IPS-20b (cell line): ENCODE measurements around the gene ACSS1.

Source experiments
- H3K27ac ChIP-seq: one replicate; pipeline ENCODE4 v1.5.1; 2013; ENCODE audit warnings: low read length
- H3K27me3 ChIP-seq: 2 replicates; pipeline ENCODE4 v1.6.1; 2013; ENCODE audit warnings: mild to moderate bottlenecking, low read length, inconsistent platforms; ENCODE audit not compliant: insufficient read depth
- H3K36me3 ChIP-seq: 2 replicates; pipeline ENCODE4 v1.6.1; 2013; ENCODE audit warnings: low read depth, mild to moderate bottlenecking, inconsistent platforms, low read length, moderate library complexity; ENCODE audit not compliant: insufficient read depth
- H3K4me1 ChIP-seq: 2 replicates; pipeline ENCODE4 v1.6.1; 2013; ENCODE audit warnings: mild to moderate bottlenecking, control low read depth, inconsistent platforms, low read length, moderate library complexity; ENCODE audit not compliant: insufficient read depth
- H3K4me3 ChIP-seq: 2 replicates; pipeline ENCODE4 v1.5.1; 2013; ENCODE audit warnings: mild to moderate bottlenecking, low read length, inconsistent platforms
- H3K9ac ChIP-seq: 2 replicates; pipeline ENCODE4 v1.6.1; 2013; ENCODE audit warnings: low read depth, mild to moderate bottlenecking, inconsistent platforms, low read length, moderate library complexity
- H3K9me3 ChIP-seq: 2 replicates; pipeline ENCODE4 v1.6.1; 2013; ENCODE audit warnings: mild to moderate bottlenecking, low read depth, low read length, inconsistent platforms; ENCODE audit not compliant: insufficient read depth

The ACSS1 gene

GRCh38 chr20:24990810-24991252 is 67.1 kb downstream of the ACSS1 start:
- Histone ChIP-seq H3K27me3 (no peaks in the 10 kb centered on the region), H3K36me3 (no peaks in the 10 kb centered on the region), H3K9me3 (no peaks in the 10 kb centered on the region), H3K27ac (no peak overlapping the region), H3K9ac (no peak overlapping the region), H3K4me1 (peaks cover 2% of the 10 kb centered on the region; the same call in 1 of the 2 replicates), H3K4me3 (peak overlapping the region; percentile 92; the same call in 1 of the 2 replicates)

DNA sequence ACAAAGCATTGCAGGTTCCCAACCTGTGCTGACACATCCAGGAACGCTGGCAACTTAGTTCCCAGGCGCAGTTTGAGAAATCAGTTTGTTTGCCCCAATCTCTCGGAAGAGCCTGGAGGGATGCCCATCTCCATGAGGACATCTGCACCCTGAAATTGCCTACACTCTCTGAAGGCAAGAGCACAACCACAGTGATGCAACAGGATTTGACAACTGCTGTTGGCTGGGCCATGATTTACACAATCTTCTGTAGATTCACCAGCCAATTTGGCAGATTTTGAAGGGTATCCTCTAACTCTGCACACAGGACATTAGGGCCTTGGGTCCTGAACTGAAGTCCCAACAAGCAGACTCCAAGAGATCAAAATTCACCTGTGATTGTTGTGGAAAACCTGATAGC is 68.8 kb downstream of the ACSS1 start:
- H3K27ac ChIP-seq = no peak overlapping the region
- no peaks in the 10 kb centered on the region for H3K27me3 ChIP-seq
- H3K4me1 ChIP-seq = peaks cover 2% of the 10 kb centered on the region; the same call in 1 of the 2 replicates
- no peaks in the 10 kb centered on the region; the same call in 1 of the 2 replicates for H3K36me3 ChIP-seq
- H3K9me3 ChIP-seq = no peaks in the 10 kb centered on the region
- no peak overlapping the region for H3K9ac ChIP-seq
- no peak overlapping the region for H3K4me3 ChIP-seq

DNA sequence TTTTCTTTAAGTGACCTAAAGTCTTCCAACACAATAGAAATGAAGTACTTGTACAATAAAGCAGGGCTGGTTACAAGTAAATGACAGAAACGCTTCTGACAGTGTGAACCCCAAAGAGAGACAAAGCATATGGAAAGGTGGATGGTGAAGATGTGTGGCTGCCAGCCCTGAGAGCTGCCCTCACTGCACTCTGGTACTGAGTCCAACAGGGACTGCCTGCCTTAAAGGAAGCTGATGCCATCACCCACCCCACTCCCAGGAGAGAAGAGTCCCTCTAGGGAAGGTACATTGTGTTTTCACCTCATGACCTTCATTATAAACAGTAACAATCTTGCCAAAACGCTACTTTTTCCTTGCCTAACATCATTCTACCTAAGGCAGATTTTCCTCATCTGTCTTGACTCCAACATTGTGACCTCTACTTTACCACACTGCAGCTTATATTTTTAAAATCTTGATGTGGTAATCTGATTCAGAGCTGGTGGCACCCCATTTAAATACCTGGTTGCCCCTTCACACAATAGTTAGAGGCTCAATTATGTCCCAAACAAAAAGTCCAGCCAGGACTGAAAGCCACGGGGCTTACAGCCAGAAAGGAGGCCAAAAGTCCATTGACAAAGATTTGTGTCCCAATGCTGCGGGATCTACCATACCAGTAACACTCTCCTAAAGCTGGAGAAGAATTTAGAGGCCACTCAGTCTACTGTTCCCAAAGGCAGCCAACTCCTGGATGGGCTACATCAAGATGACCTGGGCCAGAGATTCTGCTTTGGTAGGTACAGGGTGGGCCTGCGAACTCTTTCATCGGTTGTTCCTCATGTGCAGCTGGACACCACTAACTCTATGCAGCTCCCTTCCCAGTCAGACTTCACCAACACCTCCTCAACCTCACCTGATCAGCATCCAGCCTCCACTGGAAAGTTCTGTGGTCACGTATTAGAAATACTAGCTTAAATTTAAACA is 69.8 kb downstream of the ACSS1 start:
- no peak overlapping the region for H3K4me3 ChIP-seq
- no peaks in the 10 kb centered on the region for H3K27me3 ChIP-seq
- peaks cover 2% of the 10 kb centered on the region; the same call in 1 of the 2 replicates for H3K4me1 ChIP-seq
- H3K27ac ChIP-seq = no peak overlapping the region
- H3K36me3 ChIP-seq = peaks cover 3% of the 10 kb centered on the region; the same call in 1 of the 2 replicates
- H3K9me3 ChIP-seq = no peaks in the 10 kb centered on the region
- H3K9ac ChIP-seq = no peak overlapping the region

GRCh38 chr20:24987244-24987643 is 70.7 kb downstream of the ACSS1 start:
- Histone ChIP-seq H3K27ac (no peak overlapping the region), H3K4me3 (no peak overlapping the region), H3K27me3 (no peaks in the 10 kb centered on the region), H3K9me3 (no peaks in the 10 kb centered on the region), H3K9ac (no peak overlapping the region), H3K36me3 (peaks cover 9% of the 10 kb centered on the region; the same call in 1 of the 2 replicates), H3K4me1 (no peaks in the 10 kb centered on the region)

- H3K9ac ChIP-seq = no peak overlapping the region
- peaks cover 16% of the 10 kb centered on the region; the same call in 1 of the 2 replicates for H3K36me3 ChIP-seq
- no peak overlapping the region for H3K4me3 ChIP-seq
- no peaks in the 10 kb centered on the region for H3K27me3 ChIP-seq
- no peak overlapping the region for H3K27ac ChIP-seq
- H3K4me1 ChIP-seq = no peaks in the 10 kb centered on the region
- H3K9me3 ChIP-seq = no peaks in the 10 kb centered on the region
Measured at GRCh38 chr20:24986436-24987015, 71.4 kb downstream of the ACSS1 start.

GRCh38 chr20:24985802-24986201 is 72.1 kb downstream of the ACSS1 start:
- no peaks in the 10 kb centered on the region for H3K4me1 ChIP-seq
- no peaks in the 10 kb centered on the region for H3K27me3 ChIP-seq
- no peak overlapping the region for H3K27ac ChIP-seq
- H3K9ac ChIP-seq = no peak overlapping the region
- H3K36me3 ChIP-seq = peaks cover 23% of the 10 kb centered on the region
- H3K9me3 ChIP-seq = no peaks in the 10 kb centered on the region
- H3K4me3 ChIP-seq = no peak overlapping the region

GRCh38 chr20:24984961-24985640 is 72.8 kb downstream of the ACSS1 start:
- no peak overlapping the region for H3K9ac ChIP-seq
- H3K27me3 ChIP-seq = no peaks in the 10 kb centered on the region
- peaks cover 30% of the 10 kb centered on the region for H3K36me3 ChIP-seq
- H3K4me1 ChIP-seq = no peaks in the 10 kb centered on the region
- H3K9me3 ChIP-seq = peaks cover 4% of the 10 kb centered on the region; the same call in 1 of the 2 replicates
- H3K27ac ChIP-seq = no peak overlapping the region
- H3K4me3 ChIP-seq = no peak overlapping the region

DNA sequence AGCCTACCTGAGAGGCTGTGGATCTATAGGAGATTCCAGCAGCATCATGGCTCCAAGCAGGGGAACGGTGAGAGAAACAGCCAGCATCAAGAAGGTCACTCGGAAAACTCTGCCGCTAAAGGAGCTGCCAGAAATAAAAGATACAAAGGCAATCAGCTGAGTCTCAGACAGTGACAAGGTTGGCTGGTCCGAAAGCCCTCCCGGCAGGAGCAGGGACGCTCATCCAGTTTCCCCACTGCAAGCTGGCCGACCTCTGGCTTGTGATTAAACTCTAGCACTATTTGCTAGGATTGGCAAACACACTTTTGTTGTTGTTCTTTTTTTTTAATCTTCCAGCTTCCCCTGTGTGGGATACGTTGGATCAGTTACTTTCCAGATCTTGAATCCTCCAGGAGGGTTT is 74.0 kb downstream of the ACSS1 start:
- no peak overlapping the region for H3K27ac ChIP-seq
- H3K4me3 ChIP-seq = no peak overlapping the region
- no peaks in the 10 kb centered on the region for H3K27me3 ChIP-seq
- peaks cover 31% of the 10 kb centered on the region for H3K36me3 ChIP-seq
- peaks cover 5% of the 10 kb centered on the region; the same call in 1 of the 2 replicates for H3K9me3 ChIP-seq
- no peaks in the 10 kb centered on the region for H3K4me1 ChIP-seq
- no peak overlapping the region for H3K9ac ChIP-seq

DNA sequence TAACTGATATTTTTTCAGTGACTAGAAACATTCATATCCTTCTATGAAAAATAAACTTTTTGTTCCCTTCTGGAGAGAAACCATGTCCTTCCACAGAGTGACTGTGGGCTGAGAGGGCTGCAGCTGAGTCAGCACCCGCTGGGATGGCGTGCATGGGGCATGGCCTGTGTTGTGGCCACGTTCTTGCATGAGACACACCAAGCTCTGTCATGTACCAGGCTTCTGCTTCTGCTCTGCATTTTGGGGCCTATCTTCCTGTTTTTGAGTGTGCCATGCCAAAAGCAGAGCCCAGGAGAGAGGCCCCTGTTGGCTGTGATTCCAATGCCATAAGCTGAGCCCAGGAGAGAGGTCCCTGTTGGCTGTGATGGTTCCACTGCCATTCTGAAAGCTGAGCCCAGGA is 76.1 kb downstream of the ACSS1 start:
- Histone ChIP-seq H3K4me1 (no peaks in the 10 kb centered on the region), H3K27me3 (no peaks in the 10 kb centered on the region), H3K9me3 (peaks cover 9% of the 10 kb centered on the region; the same call in 1 of the 2 replicates), H3K36me3 (peaks cover 51% of the 10 kb centered on the region), H3K9ac (no peak overlapping the region), H3K4me3 (no peak overlapping the region), H3K27ac (no peak overlapping the region)

DNA sequence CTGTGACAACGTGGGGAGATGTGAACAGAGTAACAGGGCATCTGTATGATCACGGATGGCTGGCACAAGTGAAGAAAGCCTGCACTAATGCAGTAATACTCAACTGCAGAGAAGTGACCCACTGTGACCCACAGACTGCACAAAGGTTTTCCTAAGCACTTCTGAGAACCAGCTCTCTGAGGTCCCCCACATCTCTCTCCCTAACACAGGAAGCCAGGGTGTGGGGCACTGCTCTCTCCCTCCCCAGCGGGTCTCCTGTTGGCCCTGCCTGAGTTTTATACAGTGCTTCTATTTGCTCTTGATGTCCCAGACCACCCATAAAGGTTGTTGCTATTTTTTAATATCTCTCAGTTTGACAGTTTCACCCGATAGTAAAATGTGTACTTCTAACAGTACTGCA is 76.7 kb downstream of the ACSS1 start:
- no peak overlapping the region for H3K9ac ChIP-seq
- H3K9me3 ChIP-seq = peaks cover 12% of the 10 kb centered on the region; the same call in 1 of the 2 replicates
- H3K4me1 ChIP-seq = no peaks in the 10 kb centered on the region
- H3K27ac ChIP-seq = no peak overlapping the region
- no peak overlapping the region for H3K4me3 ChIP-seq
- H3K27me3 ChIP-seq = no peaks in the 10 kb centered on the region
- H3K36me3 ChIP-seq = peaks cover 56% of the 10 kb centered on the region

GRCh38 chr20:24980291-24981053 is 77.5 kb downstream of the ACSS1 start:
- H3K4me3 ChIP-seq = no peak overlapping the region
- H3K36me3 ChIP-seq = peaks cover 58% of the 10 kb centered on the region
- peaks cover 17% of the 10 kb centered on the region; the same call in 1 of the 2 replicates for H3K9me3 ChIP-seq
- H3K4me1 ChIP-seq = no peaks in the 10 kb centered on the region
- H3K27ac ChIP-seq = no peak overlapping the region
- H3K27me3 ChIP-seq = no peaks in the 10 kb centered on the region
- no peak overlapping the region for H3K9ac ChIP-seq
